ENCODE measurements around the gene RMC1. TPM values are rescaled to one million over a fixed set of nuclear protein-coding genes. Genes with fewer than 3 reads are reported as not detected.
"Not testable (repeated sequence)": the region's sequence is repeated elsewhere in the genome, so short reads cannot be mapped to it uniquely, and the experiment has no call there.

Gene RMC1
- total RNA-seq, 1 donor from 2014 or later = 28.3 TPM

- Histone ChIP-seq H3K79me2 (ENCODE audit: insufficient read depth, low read length) (peaks cover 26% of the 10 kb centered on the region), H3K4me1 (ENCODE audit: insufficient read depth, low read length) (peaks cover 11% of the 10 kb centered on the region), H2AFZ (ENCODE audit: low read depth, low read length) (no peak overlapping the region), H3K27ac (ENCODE audit: low read depth, low read length) (no peak overlapping the region), H3K9ac (ENCODE audit: low read length) (no peak overlapping the region), H3K4me3 (ENCODE audit: insufficient read depth, low read depth, low read length) (peak overlapping the region; percentile 84), H3K9me3 (ENCODE audit: insufficient read depth, low read depth, low read length) (no peaks in the 10 kb centered on the region), H4K20me1 (ENCODE audit: insufficient read depth, low read length) (peaks cover 25% of the 10 kb centered on the region), H3K4me2 (ENCODE audit: low read length) (peak overlapping the region; percentile 98), H3K27me3 (ENCODE audit: insufficient read depth, low read length) (no peaks in the 10 kb centered on the region), H3K36me3 (ENCODE audit: insufficient read depth, low read length) (peaks cover 7% of the 10 kb centered on the region)
- FAIRE-seq (no peak), DNase-seq (ENCODE audit: low read depth) (no peak)
- H3K4me3 Mint-ChIP-seq (ENCODE audit: unreplicated experiment) = peak overlapping the region; percentile 96
- H3K27ac Mint-ChIP-seq (ENCODE audit: unreplicated experiment) = peak overlapping the region; percentile 5
- no peaks in the 10 kb centered on the region for H3K27me3 Mint-ChIP-seq (ENCODE audit: low read depth, unreplicated experiment)
- peaks cover 3% of the 10 kb centered on the region for H3K36me3 Mint-ChIP-seq (ENCODE audit: low read depth, unreplicated experiment)
- no peak for TF ChIP-seq EZH2 (IDR thresholded peaks at IDR 0.05; ENCODE audit: insufficient read depth, low read length)
- TF ChIP-seq CTCF (IDR thresholded peaks at IDR 0.05; ENCODE audit: insufficient read depth, low read depth, low read length) = no peak
- peaks cover 5% of the 10 kb centered on the region for H3K4me1 Mint-ChIP-seq (ENCODE audit: low read depth, unreplicated experiment)
- no peaks in the 10 kb centered on the region for H3K9me3 Mint-ChIP-seq (ENCODE audit: unreplicated experiment)
Measured at GRCh38 chr18:23504720-23505119, 1.4 kb downstream of the RMC1 start.

GRCh38 chr18:23506393-23506792 is 3.1 kb downstream of the RMC1 start:
- Mint-ChIP-seq H3K9me3 (ENCODE audit: unreplicated experiment) (no peaks in the 10 kb centered on the region), H3K27ac (ENCODE audit: unreplicated experiment) (no peak overlapping the region), H3K4me1 (ENCODE audit: low read depth, unreplicated experiment) (peaks cover 5% of the 10 kb centered on the region), H3K27me3 (ENCODE audit: low read depth, unreplicated experiment) (no peaks in the 10 kb centered on the region), H3K4me3 (ENCODE audit: unreplicated experiment) (no peak overlapping the region), H3K36me3 (ENCODE audit: low read depth, unreplicated experiment) (peaks cover 11% of the 10 kb centered on the region)
- Histone ChIP-seq H3K79me2 (ENCODE audit: insufficient read depth, low read length) (peaks cover 26% of the 10 kb centered on the region), H3K9me3 (ENCODE audit: insufficient read depth, low read depth, low read length) (no peaks in the 10 kb centered on the region), H3K9ac (ENCODE audit: low read length) (no peak overlapping the region), H3K4me3 (ENCODE audit: insufficient read depth, low read depth, low read length) (no peak overlapping the region), H2AFZ (ENCODE audit: low read depth, low read length) (no peak overlapping the region), H3K36me3 (ENCODE audit: insufficient read depth, low read length) (peaks cover 12% of the 10 kb centered on the region), H3K4me1 (ENCODE audit: insufficient read depth, low read length) (peaks cover 11% of the 10 kb centered on the region), H3K27ac (ENCODE audit: low read depth, low read length) (no peak overlapping the region), H4K20me1 (ENCODE audit: insufficient read depth, low read length) (peaks cover 25% of the 10 kb centered on the region), H3K4me2 (ENCODE audit: low read length) (no peak overlapping the region), H3K27me3 (ENCODE audit: insufficient read depth, low read length) (no peaks in the 10 kb centered on the region)
- no peak for TF ChIP-seq CTCF (IDR thresholded peaks at IDR 0.05; ENCODE audit: insufficient read depth, low read depth, low read length)
- TF ChIP-seq EZH2 (IDR thresholded peaks at IDR 0.05; ENCODE audit: insufficient read depth, low read length) = no peak
- DNase-seq (ENCODE audit: low read depth) = no peak
- no peak for FAIRE-seq

GRCh38 chr18:23510923-23511322 is 7.6 kb downstream of the RMC1 start:
- not testable (repeated sequence) for DNase-seq (ENCODE audit: low read depth); H3K4me3 ChIP-seq (ENCODE audit: insufficient read depth, low read depth, low read length); H3K9ac ChIP-seq (ENCODE audit: low read length); H3K4me2 ChIP-seq (ENCODE audit: low read length); H3K27me3 ChIP-seq (ENCODE audit: insufficient read depth, low read length); H2AFZ ChIP-seq (ENCODE audit: low read depth, low read length); H3K27me3 Mint-ChIP-seq (ENCODE audit: low read depth, unreplicated experiment); H3K4me3 Mint-ChIP-seq (ENCODE audit: unreplicated experiment); H3K9me3 Mint-ChIP-seq (ENCODE audit: unreplicated experiment); H3K4me1 Mint-ChIP-seq (ENCODE audit: low read depth, unreplicated experiment); H3K4me1 ChIP-seq (ENCODE audit: insufficient read depth, low read length); FAIRE-seq; H3K79me2 ChIP-seq (ENCODE audit: insufficient read depth, low read length); H3K27ac ChIP-seq (ENCODE audit: low read depth, low read length); H3K27ac Mint-ChIP-seq (ENCODE audit: unreplicated experiment); H3K9me3 ChIP-seq (ENCODE audit: insufficient read depth, low read depth, low read length)
- H3K36me3 ChIP-seq (ENCODE audit: insufficient read depth, low read length) = peaks cover 19% of the 10 kb centered on the region
- peaks cover 16% of the 10 kb centered on the region for H3K36me3 Mint-ChIP-seq (ENCODE audit: low read depth, unreplicated experiment)
- H4K20me1 ChIP-seq (ENCODE audit: insufficient read depth, low read length) = peaks cover 13% of the 10 kb centered on the region

GRCh38 chr18:23512216-23512615 is 8.9 kb downstream of the RMC1 start:
- not testable (repeated sequence) for H3K27ac ChIP-seq (ENCODE audit: low read depth, low read length); H3K27me3 ChIP-seq (ENCODE audit: insufficient read depth, low read length); H3K79me2 ChIP-seq (ENCODE audit: insufficient read depth, low read length); H3K9me3 Mint-ChIP-seq (ENCODE audit: unreplicated experiment); H3K4me2 ChIP-seq (ENCODE audit: low read length); H3K4me3 ChIP-seq (ENCODE audit: insufficient read depth, low read depth, low read length); FAIRE-seq; H3K9me3 ChIP-seq (ENCODE audit: insufficient read depth, low read depth, low read length); H2AFZ ChIP-seq (ENCODE audit: low read depth, low read length); H4K20me1 ChIP-seq (ENCODE audit: insufficient read depth, low read length); H3K4me3 Mint-ChIP-seq (ENCODE audit: unreplicated experiment); H3K4me1 ChIP-seq (ENCODE audit: insufficient read depth, low read length); DNase-seq (ENCODE audit: low read depth); H3K9ac ChIP-seq (ENCODE audit: low read length); H3K27me3 Mint-ChIP-seq (ENCODE audit: low read depth, unreplicated experiment); H3K27ac Mint-ChIP-seq (ENCODE audit: unreplicated experiment); H3K4me1 Mint-ChIP-seq (ENCODE audit: low read depth, unreplicated experiment)
- peaks cover 17% of the 10 kb centered on the region for H3K36me3 Mint-ChIP-seq (ENCODE audit: low read depth, unreplicated experiment)
- peaks cover 19% of the 10 kb centered on the region for H3K36me3 ChIP-seq (ENCODE audit: insufficient read depth, low read length)

Data from astrocyte (in vitro differentiated cells and primary cell).